RWPE2 (cell line): Measurements from ENCODE around the gene ARSK.

ENCODE experiments used
- ATAC-seq: fragments of 200-7000 bp; cut with Tn5 transposase; 3 replicates; pipeline ENCODE4 v1.9.1; 2021; ENCODE audit warnings: low read depth
- DNase-seq: peaks from one replicate; pipeline ENCODE4 v3.0.0-alpha.2; 2020; ENCODE audit warnings: low spot score
- H3K27ac ChIP-seq: fragments of 450-650 bp; 2 replicates; pipeline ENCODE4 v1.5.1; 2017; ENCODE audit warnings: mild to moderate bottlenecking; ENCODE audit not compliant: poor library complexity, severe bottlenecking
- H3K27me3 ChIP-seq: fragments of 250-450 bp; sonication (Bioruptor Pico); 2 replicates; pipeline ENCODE4 v1.5.1; 2021; ENCODE audit warnings: mild to moderate bottlenecking, moderate library complexity; ENCODE audit not compliant: insufficient read depth, poor library complexity, severe bottlenecking
- H3K36me3 ChIP-seq: fragments of 250-450 bp; sonication (Bioruptor Pico); 2 replicates; pipeline ENCODE4 v1.5.1; 2020; ENCODE audit warnings: low read depth, mild to moderate bottlenecking, moderate library complexity
- H3K4me1 ChIP-seq: fragments of 250-450 bp; sonication (Bioruptor Pico); 2 replicates; pipeline ENCODE4 v1.5.1; 2021; ENCODE audit warnings: mild to moderate bottlenecking, moderate library complexity; ENCODE audit not compliant: insufficient read depth, poor library complexity, severe bottlenecking
- H3K4me3 ChIP-seq: fragments of 250-450 bp; sonication (Bioruptor Pico); 2 replicates; pipeline ENCODE4 v1.5.1; 2021; ENCODE audit warnings: mild to moderate bottlenecking, moderate library complexity; ENCODE audit not compliant: severe bottlenecking
- H3K9me3 ChIP-seq: fragments of 250-450 bp; sonication (Bioruptor Pico); 2 replicates; pipeline ENCODE4 v1.5.1; 2021; ENCODE audit warnings: mild to moderate bottlenecking, moderate library complexity; ENCODE audit not compliant: severe bottlenecking
- TF ChIP-seq, protein P1 (sequence below): fragments of 450-650 bp; IDR thresholded peaks from one replicate; pipeline ENCODE4 v1.5.1; 2017; ENCODE audit warnings: mild to moderate bottlenecking, moderate library complexity; ENCODE audit not compliant: poor library complexity, severe bottlenecking

Gene ARSK

DNA sequence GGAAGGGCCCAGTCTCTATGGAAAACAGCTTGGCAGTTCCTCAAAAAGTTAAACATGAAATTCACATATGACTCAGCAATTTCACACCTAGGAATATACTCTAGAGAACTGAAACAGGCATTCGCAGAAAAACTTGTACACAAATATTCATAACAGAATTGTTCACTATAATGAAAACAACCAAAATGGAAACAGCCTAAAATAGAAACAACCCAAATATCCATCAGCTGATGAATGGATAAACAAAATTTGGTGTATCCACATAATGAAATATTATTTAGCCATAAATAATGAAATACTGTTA, 60.2 kb downstream of the ARSK start:
- no peak overlapping the region for H3K4me3 ChIP-seq
- DNase-seq (no peak), ATAC-seq (no peak)
- TF ChIP-seq, protein P1, sequence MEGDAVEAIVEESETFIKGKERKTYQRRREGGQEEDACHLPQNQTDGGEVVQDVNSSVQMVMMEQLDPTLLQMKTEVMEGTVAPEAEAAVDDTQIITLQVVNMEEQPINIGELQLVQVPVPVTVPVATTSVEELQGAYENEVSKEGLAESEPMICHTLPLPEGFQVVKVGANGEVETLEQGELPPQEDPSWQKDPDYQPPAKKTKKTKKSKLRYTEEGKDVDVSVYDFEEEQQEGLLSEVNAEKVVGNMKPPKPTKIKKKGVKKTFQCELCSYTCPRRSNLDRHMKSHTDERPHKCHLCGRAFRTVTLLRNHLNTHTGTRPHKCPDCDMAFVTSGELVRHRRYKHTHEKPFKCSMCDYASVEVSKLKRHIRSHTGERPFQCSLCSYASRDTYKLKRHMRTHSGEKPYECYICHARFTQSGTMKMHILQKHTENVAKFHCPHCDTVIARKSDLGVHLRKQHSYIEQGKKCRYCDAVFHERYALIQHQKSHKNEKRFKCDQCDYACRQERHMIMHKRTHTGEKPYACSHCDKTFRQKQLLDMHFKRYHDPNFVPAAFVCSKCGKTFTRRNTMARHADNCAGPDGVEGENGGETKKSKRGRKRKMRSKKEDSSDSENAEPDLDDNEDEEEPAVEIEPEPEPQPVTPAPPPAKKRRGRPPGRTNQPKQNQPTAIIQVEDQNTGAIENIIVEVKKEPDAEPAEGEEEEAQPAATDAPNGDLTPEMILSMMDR, result no peak
- H3K27ac ChIP-seq, result no peak overlapping the region
- peaks cover 18% of the 10 kb centered on the region for H3K4me1 ChIP-seq
- no peaks in the 10 kb centered on the region; the same call in 1 of the 2 replicates for H3K36me3 ChIP-seq
- H3K9me3 ChIP-seq, result peaks cover 4% of the 10 kb centered on the region
- no peaks in the 10 kb centered on the region for H3K27me3 ChIP-seq

GRCh38 chr5:95617057-95617456, 62.2 kb downstream of the ARSK start:
- Histone ChIP-seq H3K27me3 (no peaks in the 10 kb centered on the region), H3K4me1 (peaks cover 18% of the 10 kb centered on the region), H3K9me3 (peaks cover 4% of the 10 kb centered on the region), H3K4me3 (no peak overlapping the region), H3K36me3 (no peaks in the 10 kb centered on the region; the same call in 1 of the 2 replicates), H3K27ac (peak overlapping the region; percentile 81)
- DNase-seq, result peak; percentile 91
- TF ChIP-seq, protein P1, result no peak
- peak; percentile 96 for ATAC-seq

- no peaks in the 10 kb centered on the region for H3K27me3 ChIP-seq
- no peaks in the 10 kb centered on the region; the same call in 1 of the 2 replicates for H3K36me3 ChIP-seq
- ATAC-seq (no peak), DNase-seq (no peak)
- TF ChIP-seq, protein P1, result no peak
- no peak overlapping the region for H3K27ac ChIP-seq
- H3K4me1 ChIP-seq, result peaks cover 18% of the 10 kb centered on the region
- H3K4me3 ChIP-seq, result no peak overlapping the region
- no peaks in the 10 kb centered on the region for H3K9me3 ChIP-seq
Measured at GRCh38 chr5:95619096-95619495, 64.2 kb downstream of the ARSK start.

GRCh38 chr5:95619514-95620029, 64.7 kb downstream of the ARSK start:
- TF ChIP-seq, protein P1, result no peak
- peaks cover 18% of the 10 kb centered on the region for H3K4me1 ChIP-seq
- H3K36me3 ChIP-seq, result no peaks in the 10 kb centered on the region; the same call in 1 of the 2 replicates
- no peak for ATAC-seq
- no peak overlapping the region for H3K4me3 ChIP-seq
- H3K9me3 ChIP-seq, result no peaks in the 10 kb centered on the region
- DNase-seq, result no peak
- no peaks in the 10 kb centered on the region for H3K27me3 ChIP-seq
- H3K27ac ChIP-seq, result no peak overlapping the region

GRCh38 chr5:95620030-95620869, 65.3 kb downstream of the ARSK start, which contains the start of gene GPR150:
TSS of gene GPR150 (plus strand) at chr5:95620087. CDS start at chr5:95620276, 189 bp downstream.
- no peak within 1 kb of the TSS for H3K27ac ChIP-seq
- no peaks in the 10 kb centered on the region for H3K9me3 ChIP-seq
- peak; percentile 49 for ATAC-seq

More at GRCh38 chr5:95620030-95620869, 65.3 kb downstream of the ARSK start, which contains the start of gene GPR150:
- H3K4me3 ChIP-seq, result peak within 1 kb of the TSS; percentile 30
- peaks cover 18% of the 10 kb centered on the region for H3K4me1 ChIP-seq
- no peaks in the 10 kb centered on the region; the same call in 1 of the 2 replicates for H3K36me3 ChIP-seq
- no peaks in the 10 kb centered on the region for H3K27me3 ChIP-seq
- TF ChIP-seq, protein P1, result no peak
- no peak for DNase-seq
